Neural progenitor cell (in vitro differentiated cells): ENCODE measurements around the gene UBXN6. TPM values are rescaled to one million over a fixed set of nuclear protein-coding genes. Genes with fewer than 3 reads are reported as not detected.
A peak's percentile ranks its signal among the peaks of the same experiment; 100 is the strongest.

Source experiments
- DNase-seq: peaks from one replicate; pipeline ENCODE4 v3.0.0-alpha.2; 2016; ENCODE audit warnings: low spot score
- H2AFZ ChIP-seq: fragments of 200-600 bp; sonication (generic); replicated peaks from 2 replicates; pipeline ENCODE4 v1.6.1; 2016; ENCODE audit warnings: antibody characterized with exemption
- H3F3A ChIP-seq: fragments of 200-600 bp; sonication (generic); 2 replicates; pipeline ENCODE4 v1.6.1; 2016; ENCODE audit warnings: antibody characterized with exemption, low read depth
- H3K27ac ChIP-seq: fragments of 200-600 bp; sonication (generic); 2 replicates; pipeline ENCODE4 v1.5.1; 2016; ENCODE audit warnings: mild to moderate bottlenecking
- H3K27me3 ChIP-seq: fragments of 200-600 bp; sonication (generic); 2 replicates; pipeline ENCODE4 v1.6.1; 2016; ENCODE audit warnings: mild to moderate bottlenecking, moderate library complexity
- H3K36me3 ChIP-seq: fragments of 200-600 bp; sonication (generic); 2 replicates; pipeline ENCODE4 v1.5.1; 2016
- H3K4me1 ChIP-seq: fragments of 200-600 bp; sonication (generic); 2 replicates; pipeline ENCODE4 v1.6.1; 2016; ENCODE audit warnings: mixed run types
- H3K4me2 ChIP-seq: fragments of 200-600 bp; sonication (generic); 2 replicates; pipeline ENCODE4 v1.6.1; 2016
- H3K4me3 ChIP-seq: fragments of 200-600 bp; sonication (generic); 2 replicates; pipeline ENCODE4 v1.5.1; 2016
- H3K79me2 ChIP-seq: fragments of 200-600 bp; sonication (generic); 2 replicates; pipeline ENCODE4 v1.6.1; 2016; ENCODE audit warnings: low read depth
- H3K9ac ChIP-seq: fragments of 200-600 bp; sonication (generic); 2 replicates; pipeline ENCODE4 v1.6.1; 2016
- H3K9me3 ChIP-seq: fragments of 200-600 bp; sonication (generic); 2 replicates; pipeline ENCODE4 v1.5.1; 2016; ENCODE audit warnings: low read depth
- H4K20me1 ChIP-seq: fragments of 200-600 bp; sonication (generic); 2 replicates; pipeline ENCODE4 v1.6.1; 2016; ENCODE audit warnings: low read depth
- H3K27ac Mint-ChIP-seq: 3 replicates; pipeline ENCODE4 v1.8.0; 2021; ENCODE audit warnings: mixed read lengths
- H3K27me3 Mint-ChIP-seq: 2 replicates; pipeline ENCODE4 v1.8.0; 2022; ENCODE audit warnings: low read depth, mild to moderate bottlenecking, inconsistent platforms, moderate library complexity, mixed read lengths; ENCODE audit not compliant: insufficient read depth
- H3K36me3 Mint-ChIP-seq: 3 replicates; pipeline ENCODE4 v1.8.0; 2021; ENCODE audit warnings: mixed read lengths
- H3K4me1 Mint-ChIP-seq: 3 replicates; pipeline ENCODE4 v1.8.0; 2021; ENCODE audit warnings: mixed read lengths
- H3K4me3 Mint-ChIP-seq: 3 replicates; pipeline ENCODE4 v1.8.0; 2021; ENCODE audit warnings: mild to moderate bottlenecking, moderate library complexity, mixed read lengths
- H3K9me3 Mint-ChIP-seq: 3 replicates; pipeline ENCODE4 v1.8.0; 2020; ENCODE audit warnings: mixed read lengths
- CTCF ChIP-seq: fragments of 200-600 bp; sonication (generic); IDR thresholded peaks from 2 replicates; pipeline ENCODE4 v1.5.1; 2017; ENCODE audit warnings: antibody characterized with exemption, mild to moderate bottlenecking
- EZH2 ChIP-seq: fragments of 200-600 bp; sonication (generic); IDR thresholded peaks from 2 replicates; pipeline ENCODE4 v1.6.1; 2017; ENCODE audit warnings: antibody characterized with exemption, mild to moderate bottlenecking, moderate library complexity
- EZH2phosphoT487 ChIP-seq: fragments of 200-600 bp; sonication (generic); IDR thresholded peaks from 2 replicates; pipeline ENCODE4 v1.6.1; 2017; ENCODE audit warnings: antibody characterized with exemption
- total RNA-seq: library from RNA; depleted of rRNA; stranded (reverse); fragments of >200 nt; gene quantifications from 2 replicates; pipeline ENCODE4 v1.2.3, GENCODE V29; 2015; ENCODE audit warnings: low replicate concordance

The UBXN6 gene
- total RNA-seq, 1 donor from 2014 or later = 24.9 TPM

GRCh38 chr19:4505570-4506448 is 48.2 kb upstream of the UBXN6 start:
- no peak for TF ChIP-seq CTCF
- no peak for TF ChIP-seq EZH2
- no peak for TF ChIP-seq EZH2phosphoT487
- no peaks in the 10 kb centered on the region for H3F3A ChIP-seq
- no peak overlapping the region for H3K4me2 ChIP-seq
- peaks cover 11% of the 10 kb centered on the region for H3K4me1 ChIP-seq
- H3K36me3 ChIP-seq = no peaks in the 10 kb centered on the region
- no peaks in the 10 kb centered on the region for H3K9me3 ChIP-seq
- H2AFZ ChIP-seq = no peak overlapping the region
- peaks cover 22% of the 10 kb centered on the region for H4K20me1 ChIP-seq
- no peak overlapping the region for H3K27ac ChIP-seq
- no peak for DNase-seq
- H3K9ac ChIP-seq = no peak overlapping the region
- H3K27me3 ChIP-seq = no peaks in the 10 kb centered on the region
- Mint-ChIP-seq H3K9me3 (no peaks in the 10 kb centered on the region), H3K36me3 (peaks cover 9% of the 10 kb centered on the region), H3K4me3 (peak overlapping the region; percentile 30), H3K27me3 (peaks cover 15% of the 10 kb centered on the region), H3K27ac (peak overlapping the region; percentile 50), H3K4me1 (no peaks in the 10 kb centered on the region)
- no peaks in the 10 kb centered on the region for H3K79me2 ChIP-seq
- no peak overlapping the region for H3K4me3 ChIP-seq

- no peaks in the 10 kb centered on the region for H3K4me1 Mint-ChIP-seq
- Histone ChIP-seq H3K79me2 (no peaks in the 10 kb centered on the region), H3K27ac (no peak overlapping the region), H3K36me3 (no peaks in the 10 kb centered on the region), H3K27me3 (no peaks in the 10 kb centered on the region), H3K4me3 (no peak overlapping the region), H3K9ac (no peak overlapping the region), H3F3A (no peaks in the 10 kb centered on the region), H3K4me2 (no peak overlapping the region), H4K20me1 (peaks cover 22% of the 10 kb centered on the region), H2AFZ (no peak overlapping the region), H3K4me1 (peaks cover 11% of the 10 kb centered on the region), H3K9me3 (no peaks in the 10 kb centered on the region)
- no peak overlapping the region for H3K4me3 Mint-ChIP-seq
- DNase-seq = no peak
- TF ChIP-seq EZH2 (no peak), EZH2phosphoT487 (no peak), CTCF (no peak)
- peaks cover 9% of the 10 kb centered on the region for H3K36me3 Mint-ChIP-seq
- H3K9me3 Mint-ChIP-seq = no peaks in the 10 kb centered on the region
- H3K27me3 Mint-ChIP-seq = peaks cover 15% of the 10 kb centered on the region
- no peak overlapping the region for H3K27ac Mint-ChIP-seq
Measured at GRCh38 chr19:4504891-4505569, 47.4 kb upstream of the UBXN6 start.

- Mint-ChIP-seq H3K27ac (no peak overlapping the region), H3K27me3 (peaks cover 11% of the 10 kb centered on the region), H3K4me3 (no peak overlapping the region), H3K36me3 (peaks cover 9% of the 10 kb centered on the region), H3K4me1 (no peaks in the 10 kb centered on the region), H3K9me3 (no peaks in the 10 kb centered on the region)
- H4K20me1 ChIP-seq = peaks cover 22% of the 10 kb centered on the region
- TF ChIP-seq EZH2phosphoT487 (no peak), EZH2 (no peak), CTCF (no peak)
- no peak overlapping the region for H3K4me2 ChIP-seq
- peaks cover 11% of the 10 kb centered on the region for H3K4me1 ChIP-seq
- no peak overlapping the region for H3K9ac ChIP-seq
- no peak overlapping the region for H2AFZ ChIP-seq
- no peaks in the 10 kb centered on the region for H3F3A ChIP-seq
- no peaks in the 10 kb centered on the region for H3K9me3 ChIP-seq
- no peak for DNase-seq
- no peaks in the 10 kb centered on the region for H3K36me3 ChIP-seq
- H3K27me3 ChIP-seq = no peaks in the 10 kb centered on the region
- no peak overlapping the region for H3K4me3 ChIP-seq
- no peak overlapping the region for H3K27ac ChIP-seq
- no peaks in the 10 kb centered on the region for H3K79me2 ChIP-seq
Measured at GRCh38 chr19:4504297-4504701, 46.7 kb upstream of the UBXN6 start.
